Prostate gland (tissue), 2 donors: Measurements from ENCODE around the gene CAMSAP1.

Source experiments
- POLR2AphosphoS5 ChIP-seq: sonication (generic); formaldehyde crosslinking; IDR thresholded peaks from one replicate; pipeline ENCODE4 v1.6.1; 2017; ENCODE audit warnings: antibody characterized with exemption
- TF ChIP-seq, protein P1 (sequence below), 4 experiments: fragments of 200-600 bp in 2 of 4; fragments of 450-650 bp in 2 of 4; sonication (generic) in 2 of 4; IDR thresholded peaks; 1 replicate in 3 of 4; 2 replicates in 1 of 4; pipeline ENCODE4 v1.5.1; 2016 to 2019; ENCODE audit warnings: antibody characterized with exemption in 4 of 4, mild to moderate bottlenecking in 2 of 4, moderate library complexity in 2 of 4

GRCh38 chr9:135908754-135909204 is 1.4 kb upstream of the CAMSAP1 start:
- no peak for TF ChIP-seq POLR2AphosphoS5
- TF ChIP-seq, protein P1, sequence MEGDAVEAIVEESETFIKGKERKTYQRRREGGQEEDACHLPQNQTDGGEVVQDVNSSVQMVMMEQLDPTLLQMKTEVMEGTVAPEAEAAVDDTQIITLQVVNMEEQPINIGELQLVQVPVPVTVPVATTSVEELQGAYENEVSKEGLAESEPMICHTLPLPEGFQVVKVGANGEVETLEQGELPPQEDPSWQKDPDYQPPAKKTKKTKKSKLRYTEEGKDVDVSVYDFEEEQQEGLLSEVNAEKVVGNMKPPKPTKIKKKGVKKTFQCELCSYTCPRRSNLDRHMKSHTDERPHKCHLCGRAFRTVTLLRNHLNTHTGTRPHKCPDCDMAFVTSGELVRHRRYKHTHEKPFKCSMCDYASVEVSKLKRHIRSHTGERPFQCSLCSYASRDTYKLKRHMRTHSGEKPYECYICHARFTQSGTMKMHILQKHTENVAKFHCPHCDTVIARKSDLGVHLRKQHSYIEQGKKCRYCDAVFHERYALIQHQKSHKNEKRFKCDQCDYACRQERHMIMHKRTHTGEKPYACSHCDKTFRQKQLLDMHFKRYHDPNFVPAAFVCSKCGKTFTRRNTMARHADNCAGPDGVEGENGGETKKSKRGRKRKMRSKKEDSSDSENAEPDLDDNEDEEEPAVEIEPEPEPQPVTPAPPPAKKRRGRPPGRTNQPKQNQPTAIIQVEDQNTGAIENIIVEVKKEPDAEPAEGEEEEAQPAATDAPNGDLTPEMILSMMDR (IDR thresholded peaks at IDR 0.05) = no peak
